ENCODE results near the gene HEATR5A. TPM values are rescaled to one million over a fixed set of nuclear protein-coding genes. Genes with fewer than 3 reads are reported as not detected.
A peak's percentile ranks its signal among the peaks of the same experiment; 100 is the strongest.

HEATR5A gene
- total and polyA plus RNA-seq, 2 of the 13 experiments (the other 11 are each of a cell fraction or from before 2014, with no cell fraction given) = 36.4 to 105 TPM

DNA sequence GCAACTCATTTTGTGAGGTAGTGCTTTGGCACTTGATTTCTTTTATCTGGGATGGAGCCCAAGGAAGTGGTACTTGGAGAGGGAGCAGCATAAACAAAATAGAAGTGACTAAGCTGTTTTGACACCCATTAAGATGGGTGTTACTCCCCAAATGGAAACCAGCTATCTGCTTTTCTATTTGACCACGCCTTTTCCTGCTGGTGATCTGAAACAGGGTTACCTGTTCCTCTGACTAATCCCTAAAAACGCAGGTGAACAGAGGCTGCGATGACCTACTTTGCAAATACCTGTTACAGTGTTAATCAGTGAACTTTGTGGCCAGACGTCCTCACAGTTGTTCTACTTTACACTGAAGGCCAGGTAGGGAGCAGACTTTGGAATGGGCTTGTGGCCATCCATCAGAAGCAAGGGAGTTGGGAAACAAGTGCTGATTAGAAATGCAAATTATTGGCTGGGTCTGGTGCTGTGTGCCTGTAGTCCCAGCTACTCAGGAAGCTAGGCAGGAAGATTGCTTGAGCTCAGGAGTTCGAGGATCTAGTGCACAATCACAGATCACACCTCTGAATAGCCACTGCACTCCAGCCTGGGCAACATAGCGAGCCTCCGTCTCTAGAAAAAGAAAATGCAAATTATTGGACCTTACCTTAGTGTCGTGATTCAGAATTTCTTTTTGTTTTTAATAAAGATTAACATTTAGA, 154.5 kb downstream of the HEATR5A start (continued):
- TF ChIP-seq MATR3 (CRISPR knock-in tag; IDR thresholded peaks at IDR 0.05) (no peak), FLYWCH1 (CRISPR knock-in tag; IDR thresholded peaks at IDR 0.05) (no peak), HOXA9 (CRISPR knock-in tag; IDR thresholded peaks at IDR 0.05; ENCODE audit: borderline replicate concordance) (no peak), ZEB1 (IDR thresholded peaks at IDR 0.05; ENCODE audit: insufficient replicate concordance, low read depth) (no peak), XBP1 (CRISPR knock-in tag; IDR thresholded peaks at IDR 0.05) (no peak), ZBTB38 (CRISPR knock-in tag; IDR thresholded peaks at IDR 0.05) (peak; percentile 76; the same call in 1 of the 2 replicates), DR1 (CRISPR knock-in tag; IDR thresholded peaks at IDR 0.05) (no peak), NR3C1 (CRISPR knock-in tag; IDR thresholded peaks at IDR 0.05) (no peak), KMT2A (CRISPR knock-in tag; IDR thresholded peaks at IDR 0.05) (peak; percentile 79), ATF7-NPFF (CRISPR knock-in tag; IDR thresholded peaks at IDR 0.05; ENCODE audit: low read depth) (no peak)
- TF ChIP-seq, protein P1, sequence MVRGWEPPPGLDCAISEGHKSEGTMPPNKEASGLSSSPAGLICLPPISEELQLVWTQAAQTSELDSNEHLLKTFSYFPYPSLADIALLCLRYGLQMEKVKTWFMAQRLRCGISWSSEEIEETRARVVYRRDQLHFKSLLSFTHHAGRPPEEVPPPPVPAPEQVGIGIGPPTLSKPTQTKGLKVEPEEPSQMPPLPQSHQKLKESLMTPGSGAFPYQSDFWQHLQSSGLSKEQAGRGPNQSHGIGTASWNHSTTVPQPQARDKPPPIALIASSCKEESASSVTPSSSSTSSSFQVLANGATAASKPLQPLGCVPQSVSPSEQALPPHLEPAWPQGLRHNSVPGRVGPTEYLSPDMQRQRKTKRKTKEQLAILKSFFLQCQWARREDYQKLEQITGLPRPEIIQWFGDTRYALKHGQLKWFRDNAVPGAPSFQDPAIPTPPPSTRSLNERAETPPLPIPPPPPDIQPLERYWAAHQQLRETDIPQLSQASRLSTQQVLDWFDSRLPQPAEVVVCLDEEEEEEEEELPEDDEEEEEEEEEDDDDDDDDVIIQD (CRISPR knock-in tag; IDR thresholded peaks at IDR 0.05; ENCODE audit: low read depth) = peak; percentile 93
- TF ChIP-seq, protein P2, sequence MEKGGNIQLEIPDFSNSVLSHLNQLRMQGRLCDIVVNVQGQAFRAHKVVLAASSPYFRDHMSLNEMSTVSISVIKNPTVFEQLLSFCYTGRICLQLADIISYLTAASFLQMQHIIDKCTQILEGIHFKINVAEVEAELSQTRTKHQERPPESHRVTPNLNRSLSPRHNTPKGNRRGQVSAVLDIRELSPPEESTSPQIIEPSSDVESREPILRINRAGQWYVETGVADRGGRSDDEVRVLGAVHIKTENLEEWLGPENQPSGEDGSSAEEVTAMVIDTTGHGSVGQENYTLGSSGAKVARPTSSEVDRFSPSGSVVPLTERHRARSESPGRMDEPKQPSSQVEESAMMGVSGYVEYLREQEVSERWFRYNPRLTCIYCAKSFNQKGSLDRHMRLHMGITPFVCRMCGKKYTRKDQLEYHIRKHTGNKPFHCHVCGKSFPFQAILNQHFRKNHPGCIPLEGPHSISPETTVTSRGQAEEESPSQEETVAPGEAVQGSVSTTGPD (CRISPR knock-in tag; IDR thresholded peaks at IDR 0.05) = no peak
- TF ChIP-seq, protein P3, sequence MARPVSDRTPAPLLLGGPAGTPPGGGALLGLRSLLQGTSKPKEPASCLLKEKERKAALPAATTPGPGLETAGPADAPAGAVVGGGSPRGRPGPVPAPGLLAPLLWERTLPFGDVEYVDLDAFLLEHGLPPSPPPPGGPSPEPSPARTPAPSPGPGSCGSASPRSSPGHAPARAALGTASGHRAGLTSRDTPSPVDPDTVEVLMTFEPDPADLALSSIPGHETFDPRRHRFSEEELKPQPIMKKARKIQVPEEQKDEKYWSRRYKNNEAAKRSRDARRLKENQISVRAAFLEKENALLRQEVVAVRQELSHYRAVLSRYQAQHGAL (CRISPR knock-in tag; IDR thresholded peaks at IDR 0.05; ENCODE audit: not compliant biosample characterization) = no peak
- TF ChIP-seq, protein P4, sequence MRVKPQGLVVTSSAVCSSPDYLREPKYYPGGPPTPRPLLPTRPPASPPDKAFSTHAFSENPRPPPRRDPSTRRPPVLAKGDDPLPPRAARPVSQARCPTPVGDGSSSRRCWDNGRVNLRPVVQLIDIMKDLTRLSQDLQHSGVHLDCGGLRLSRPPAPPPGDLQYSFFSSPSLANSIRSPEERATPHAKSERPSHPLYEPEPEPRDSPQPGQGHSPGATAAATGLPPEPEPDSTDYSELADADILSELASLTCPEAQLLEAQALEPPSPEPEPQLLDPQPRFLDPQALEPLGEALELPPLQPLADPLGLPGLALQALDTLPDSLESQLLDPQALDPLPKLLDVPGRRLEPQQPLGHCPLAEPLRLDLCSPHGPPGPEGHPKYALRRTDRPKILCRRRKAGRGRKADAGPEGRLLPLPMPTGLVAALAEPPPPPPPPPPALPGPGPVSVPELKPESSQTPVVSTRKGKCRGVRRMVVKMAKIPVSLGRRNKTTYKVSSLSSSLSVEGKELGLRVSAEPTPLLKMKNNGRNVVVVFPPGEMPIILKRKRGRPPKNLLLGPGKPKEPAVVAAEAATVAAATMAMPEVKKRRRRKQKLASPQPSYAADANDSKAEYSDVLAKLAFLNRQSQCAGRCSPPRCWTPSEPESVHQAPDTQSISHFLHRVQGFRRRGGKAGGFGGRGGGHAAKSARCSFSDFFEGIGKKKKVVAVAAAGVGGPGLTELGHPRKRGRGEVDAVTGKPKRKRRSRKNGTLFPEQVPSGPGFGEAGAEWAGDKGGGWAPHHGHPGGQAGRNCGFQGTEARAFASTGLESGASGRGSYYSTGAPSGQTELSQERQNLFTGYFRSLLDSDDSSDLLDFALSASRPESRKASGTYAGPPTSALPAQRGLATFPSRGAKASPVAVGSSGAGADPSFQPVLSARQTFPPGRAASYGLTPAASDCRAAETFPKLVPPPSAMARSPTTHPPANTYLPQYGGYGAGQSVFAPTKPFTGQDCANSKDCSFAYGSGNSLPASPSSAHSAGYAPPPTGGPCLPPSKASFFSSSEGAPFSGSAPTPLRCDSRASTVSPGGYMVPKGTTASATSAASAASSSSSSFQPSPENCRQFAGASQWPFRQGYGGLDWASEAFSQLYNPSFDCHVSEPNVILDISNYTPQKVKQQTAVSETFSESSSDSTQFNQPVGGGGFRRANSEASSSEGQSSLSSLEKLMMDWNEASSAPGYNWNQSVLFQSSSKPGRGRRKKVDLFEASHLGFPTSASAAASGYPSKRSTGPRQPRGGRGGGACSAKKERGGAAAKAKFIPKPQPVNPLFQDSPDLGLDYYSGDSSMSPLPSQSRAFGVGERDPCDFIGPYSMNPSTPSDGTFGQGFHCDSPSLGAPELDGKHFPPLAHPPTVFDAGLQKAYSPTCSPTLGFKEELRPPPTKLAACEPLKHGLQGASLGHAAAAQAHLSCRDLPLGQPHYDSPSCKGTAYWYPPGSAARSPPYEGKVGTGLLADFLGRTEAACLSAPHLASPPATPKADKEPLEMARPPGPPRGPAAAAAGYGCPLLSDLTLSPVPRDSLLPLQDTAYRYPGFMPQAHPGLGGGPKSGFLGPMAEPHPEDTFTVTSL (CRISPR knock-in tag; IDR thresholded peaks at IDR 0.05; ENCODE audit: borderline replicate concordance) = no peak
- TF ChIP-seq, protein P5, sequence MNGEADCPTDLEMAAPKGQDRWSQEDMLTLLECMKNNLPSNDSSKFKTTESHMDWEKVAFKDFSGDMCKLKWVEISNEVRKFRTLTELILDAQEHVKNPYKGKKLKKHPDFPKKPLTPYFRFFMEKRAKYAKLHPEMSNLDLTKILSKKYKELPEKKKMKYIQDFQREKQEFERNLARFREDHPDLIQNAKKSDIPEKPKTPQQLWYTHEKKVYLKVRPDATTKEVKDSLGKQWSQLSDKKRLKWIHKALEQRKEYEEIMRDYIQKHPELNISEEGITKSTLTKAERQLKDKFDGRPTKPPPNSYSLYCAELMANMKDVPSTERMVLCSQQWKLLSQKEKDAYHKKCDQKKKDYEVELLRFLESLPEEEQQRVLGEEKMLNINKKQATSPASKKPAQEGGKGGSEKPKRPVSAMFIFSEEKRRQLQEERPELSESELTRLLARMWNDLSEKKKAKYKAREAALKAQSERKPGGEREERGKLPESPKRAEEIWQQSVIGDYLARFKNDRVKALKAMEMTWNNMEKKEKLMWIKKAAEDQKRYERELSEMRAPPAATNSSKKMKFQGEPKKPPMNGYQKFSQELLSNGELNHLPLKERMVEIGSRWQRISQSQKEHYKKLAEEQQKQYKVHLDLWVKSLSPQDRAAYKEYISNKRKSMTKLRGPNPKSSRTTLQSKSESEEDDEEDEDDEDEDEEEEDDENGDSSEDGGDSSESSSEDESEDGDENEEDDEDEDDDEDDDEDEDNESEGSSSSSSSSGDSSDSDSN (CRISPR knock-in tag; IDR thresholded peaks at IDR 0.05) = peak; percentile 66
- TF ChIP-seq, protein P6, sequence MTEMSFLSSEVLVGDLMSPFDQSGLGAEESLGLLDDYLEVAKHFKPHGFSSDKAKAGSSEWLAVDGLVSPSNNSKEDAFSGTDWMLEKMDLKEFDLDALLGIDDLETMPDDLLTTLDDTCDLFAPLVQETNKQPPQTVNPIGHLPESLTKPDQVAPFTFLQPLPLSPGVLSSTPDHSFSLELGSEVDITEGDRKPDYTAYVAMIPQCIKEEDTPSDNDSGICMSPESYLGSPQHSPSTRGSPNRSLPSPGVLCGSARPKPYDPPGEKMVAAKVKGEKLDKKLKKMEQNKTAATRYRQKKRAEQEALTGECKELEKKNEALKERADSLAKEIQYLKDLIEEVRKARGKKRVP (CRISPR knock-in tag; IDR thresholded peaks at IDR 0.05) = no peak
